SK-N-SH treated with all-trans-retinoic acid at 6 μM for 48 hours (cell line): ENCODE data around the gene PDZD2.

Experiments used
- ATAC-seq: fragments of 200-7000 bp; cut with Tn5 transposase; 3 replicates; pipeline ENCODE4 v1.9.1; 2020; ENCODE audit warnings: mild to moderate bottlenecking, moderate library complexity
- ARNTL ChIP-seq: fragments of 450-650 bp; formaldehyde crosslinking; IDR thresholded peaks from 2 replicates; pipeline ENCODE4 v1.5.0; 2020; ENCODE audit warnings: low read depth, mild to moderate bottlenecking, moderate library complexity, borderline replicate concordance
- BACH2 ChIP-seq: fragments of 250-450 bp; sonication (Bioruptor Pico); IDR thresholded peaks from 2 replicates; pipeline ENCODE4 v1.9.0; 2021; ENCODE audit warnings: mild to moderate bottlenecking, borderline replicate concordance
- CREB5 ChIP-seq: fragments of 250-450 bp; sonication (Bioruptor Pico); IDR thresholded peaks from 2 replicates; pipeline ENCODE4 v1.5.1; 2020; ENCODE audit warnings: low read depth, mild to moderate bottlenecking, moderate library complexity
- CSDC2 ChIP-seq: fragments of 250-450 bp; sonication (Bioruptor Pico); IDR thresholded peaks from 2 replicates; pipeline ENCODE4 v1.5.0; 2020; ENCODE audit warnings: mild to moderate bottlenecking, moderate library complexity
- CSRNP3 ChIP-seq: fragments of 250-450 bp; sonication (Bioruptor Pico); IDR thresholded peaks from 2 replicates; pipeline ENCODE4 v1.5.1; 2021; ENCODE audit warnings: mild to moderate bottlenecking, moderate library complexity
- ESRRG ChIP-seq: fragments of 250-450 bp; sonication (Bioruptor Pico); IDR thresholded peaks from 2 replicates; pipeline ENCODE4 v1.6.1; 2021; ENCODE audit warnings: mild to moderate bottlenecking
- GLIS3 ChIP-seq: fragments of 250-450 bp; sonication (Bioruptor Pico); IDR thresholded peaks from 2 replicates; pipeline ENCODE4 v1.5.0; 2020; ENCODE audit warnings: mild to moderate bottlenecking, moderate library complexity
- ISL1 ChIP-seq: fragments of 250-450 bp; sonication (Bioruptor Pico); IDR thresholded peaks from 2 replicates; pipeline ENCODE4 v2.1.2; 2022; ENCODE audit warnings: mild to moderate bottlenecking, moderate library complexity
- OSR1 ChIP-seq: fragments of 250-450 bp; sonication (Bioruptor Pico); IDR thresholded peaks from 2 replicates; pipeline ENCODE4 v1.8.0; 2022; ENCODE audit warnings: moderate library complexity, mild to moderate bottlenecking, inconsistent platforms
- PATZ1 ChIP-seq: fragments of 250-450 bp; sonication (Bioruptor Pico); IDR thresholded peaks from 2 replicates; pipeline ENCODE4 v1.8.0; 2020; ENCODE audit warnings: mild to moderate bottlenecking, moderate library complexity, borderline replicate concordance
- POU6F1 ChIP-seq: fragments of 250-450 bp; sonication (Bioruptor Pico); IDR thresholded peaks from 2 replicates; pipeline ENCODE4 v1.8.0; 2021; ENCODE audit warnings: low read depth, mild to moderate bottlenecking, moderate library complexity, borderline replicate concordance
- PPARA ChIP-seq: fragments of 250-450 bp; sonication (Bioruptor Pico); IDR thresholded peaks from 2 replicates; pipeline ENCODE4 v1.5.0; 2020; ENCODE audit warnings: mild to moderate bottlenecking, borderline replicate concordance
- RARB ChIP-seq: fragments of 250-450 bp; sonication (Bioruptor Pico); IDR thresholded peaks from 2 replicates; pipeline ENCODE4 v1.8.0; 2021; ENCODE audit warnings: mild to moderate bottlenecking, moderate library complexity
- SNAI2 ChIP-seq: fragments of 250-450 bp; sonication (Bioruptor Pico); IDR thresholded peaks from 2 replicates; pipeline ENCODE4 v1.5.0; 2020; ENCODE audit warnings: mild to moderate bottlenecking, moderate library complexity
- TCF4 ChIP-seq: fragments of 250-450 bp; sonication (Bioruptor Pico); IDR thresholded peaks from 2 replicates; pipeline ENCODE4 v1.8.0; 2021; ENCODE audit warnings: mild to moderate bottlenecking, moderate library complexity, borderline replicate concordance
- TOX ChIP-seq: fragments of 250-450 bp; sonication (Bioruptor Pico); IDR thresholded peaks from 2 replicates; pipeline ENCODE4 v1.8.0; 2021; ENCODE audit warnings: mild to moderate bottlenecking, moderate library complexity, borderline replicate concordance
- ZC3H10 ChIP-seq: fragments of 250-450 bp; sonication (Bioruptor Pico); IDR thresholded peaks from 2 replicates; pipeline ENCODE4 v1.5.1; 2021; ENCODE audit warnings: mild to moderate bottlenecking, moderate library complexity
- ZFP3 ChIP-seq: fragments of 250-450 bp; sonication (Bioruptor Pico); IDR thresholded peaks from 2 replicates; pipeline ENCODE4 v1.5.0; 2020; ENCODE audit warnings: mild to moderate bottlenecking, moderate library complexity
- ZFP30 ChIP-seq: fragments of 450-650 bp; formaldehyde crosslinking; IDR thresholded peaks from 2 replicates; pipeline ENCODE4 v1.5.0; 2022; ENCODE audit warnings: mild to moderate bottlenecking, moderate library complexity
- ZNF565 ChIP-seq: fragments of 450-650 bp; formaldehyde crosslinking; conservative IDR thresholded peaks from 2 replicates; pipeline ENCODE4 v1.5.0; 2020; ENCODE audit warnings: low read depth, mild to moderate bottlenecking, moderate library complexity
- ZNF70 ChIP-seq: fragments of 450-650 bp; formaldehyde crosslinking; IDR thresholded peaks from 2 replicates; pipeline ENCODE4 v1.5.0; 2020; ENCODE audit warnings: mild to moderate bottlenecking, moderate library complexity
- ZNF8 ChIP-seq: fragments of 450-650 bp; formaldehyde crosslinking; IDR thresholded peaks from 2 replicates; pipeline ENCODE4 v1.5.0; 2020; ENCODE audit warnings: mild to moderate bottlenecking, moderate library complexity

PDZD2 gene

GRCh38 chr5:32095261-32095671 is 456.3 kb downstream of the PDZD2 start:
- TF ChIP-seq CSRNP3 (CRISPR knock-in tag) (no peak), RARB (CRISPR knock-in tag) (no peak), PPARA (CRISPR knock-in tag) (no peak), TOX (no peak), ZNF8 (CRISPR knock-in tag) (no peak), ZNF565 (no peak), SNAI2 (no peak), OSR1 (no peak), ARNTL (CRISPR knock-in tag) (no peak), TCF4 (no peak), BACH2 (CRISPR knock-in tag) (no peak), CSDC2 (CRISPR knock-in tag) (no peak), ISL1 (CRISPR knock-in tag) (no peak), ZC3H10 (CRISPR knock-in tag) (no peak), GLIS3 (no peak), ZNF70 (CRISPR knock-in tag) (no peak), ESRRG (no peak)
- no peak for ATAC-seq

- TF ChIP-seq ARNTL (CRISPR knock-in tag): no peak
- TF ChIP-seq ZC3H10 (CRISPR knock-in tag): no peak
- no peak for TF ChIP-seq PPARA (CRISPR knock-in tag)
- TF ChIP-seq POU6F1 (CRISPR knock-in tag): no peak
- TF ChIP-seq CREB5: no peak
- no peak for TF ChIP-seq ZNF8 (CRISPR knock-in tag)
- no peak for TF ChIP-seq TCF4
- no peak for TF ChIP-seq ISL1 (CRISPR knock-in tag)
- ATAC-seq: no peak
Observed at GRCh38 chr5:32096891-32097595, 458.1 kb downstream of the PDZD2 start.

GRCh38 chr5:32098291-32098690 is 459.4 kb downstream of the PDZD2 start:
- TF ChIP-seq PPARA (CRISPR knock-in tag) (no peak), ARNTL (CRISPR knock-in tag) (no peak), SNAI2 (no peak), ZNF8 (CRISPR knock-in tag) (no peak), ZNF565 (no peak), ISL1 (CRISPR knock-in tag) (no peak), CSRNP3 (CRISPR knock-in tag) (no peak), TCF4 (no peak), ZFP3 (no peak), RARB (CRISPR knock-in tag) (no peak), POU6F1 (CRISPR knock-in tag) (no peak), PATZ1 (CRISPR knock-in tag) (no peak), OSR1 (no peak), ZFP30 (no peak), ZC3H10 (CRISPR knock-in tag) (no peak), TOX (no peak)
- ATAC-seq: peak; percentile 34; the same call in 2 of the 3 replicates
